Measurements from ENCODE around the gene CYP4A22. TPM values are rescaled to one million over a fixed set of nuclear protein-coding genes. Genes with fewer than 3 reads are reported as not detected.
A peak's percentile ranks its signal among the peaks of the same experiment; 100 is the strongest.

Gene CYP4A22
- total and polyA plus RNA-seq, 2 experiments from 2014 or later = not detected

- Mint-ChIP-seq H3K27me3 (ENCODE audit: insufficient read depth, low read depth, poor library complexity) (peaks cover 23% of the 10 kb centered on the region), H3K9me3 (peaks cover 12% of the 10 kb centered on the region; the same call in 2 of the 3 replicates), H3K4me1 (peaks cover 24% of the 10 kb centered on the region), H3K36me3 (ENCODE audit: low read depth) (no peaks in the 10 kb centered on the region; the same call in 2 of the 3 replicates), H3K27ac (no peak overlapping the region), H3K4me3 (0 out of 3 replicates have a peak overlapping the region, but pooled peaks have one; percentile 25)
- H3K79me2 ChIP-seq (replicated peaks; ENCODE audit: insufficient read depth) = no peaks in the 10 kb centered on the region
- no peaks in the 10 kb centered on the region for H3K36me3 ChIP-seq (ENCODE audit: insufficient read depth)
- no peaks in the 10 kb centered on the region for H3K9me2 ChIP-seq (ENCODE audit: insufficient read depth)
- no peak overlapping the region for H3K4me3 ChIP-seq
- peaks cover 15% of the 10 kb centered on the region for H3K27me3 ChIP-seq (ENCODE audit: insufficient read depth)
- DNase-seq (ENCODE audit: low spot score) (no peak), ATAC-seq (no peak)
- H3K4me1 ChIP-seq (ENCODE audit: insufficient read depth) = peaks cover 8% of the 10 kb centered on the region
- H2AFZ ChIP-seq = no peak overlapping the region
- no peak for TF ChIP-seq CREB1 (CRISPR knock-in tag; IDR thresholded peaks at IDR 0.05; ENCODE audit: low read depth)
- TF ChIP-seq, protein P1, sequence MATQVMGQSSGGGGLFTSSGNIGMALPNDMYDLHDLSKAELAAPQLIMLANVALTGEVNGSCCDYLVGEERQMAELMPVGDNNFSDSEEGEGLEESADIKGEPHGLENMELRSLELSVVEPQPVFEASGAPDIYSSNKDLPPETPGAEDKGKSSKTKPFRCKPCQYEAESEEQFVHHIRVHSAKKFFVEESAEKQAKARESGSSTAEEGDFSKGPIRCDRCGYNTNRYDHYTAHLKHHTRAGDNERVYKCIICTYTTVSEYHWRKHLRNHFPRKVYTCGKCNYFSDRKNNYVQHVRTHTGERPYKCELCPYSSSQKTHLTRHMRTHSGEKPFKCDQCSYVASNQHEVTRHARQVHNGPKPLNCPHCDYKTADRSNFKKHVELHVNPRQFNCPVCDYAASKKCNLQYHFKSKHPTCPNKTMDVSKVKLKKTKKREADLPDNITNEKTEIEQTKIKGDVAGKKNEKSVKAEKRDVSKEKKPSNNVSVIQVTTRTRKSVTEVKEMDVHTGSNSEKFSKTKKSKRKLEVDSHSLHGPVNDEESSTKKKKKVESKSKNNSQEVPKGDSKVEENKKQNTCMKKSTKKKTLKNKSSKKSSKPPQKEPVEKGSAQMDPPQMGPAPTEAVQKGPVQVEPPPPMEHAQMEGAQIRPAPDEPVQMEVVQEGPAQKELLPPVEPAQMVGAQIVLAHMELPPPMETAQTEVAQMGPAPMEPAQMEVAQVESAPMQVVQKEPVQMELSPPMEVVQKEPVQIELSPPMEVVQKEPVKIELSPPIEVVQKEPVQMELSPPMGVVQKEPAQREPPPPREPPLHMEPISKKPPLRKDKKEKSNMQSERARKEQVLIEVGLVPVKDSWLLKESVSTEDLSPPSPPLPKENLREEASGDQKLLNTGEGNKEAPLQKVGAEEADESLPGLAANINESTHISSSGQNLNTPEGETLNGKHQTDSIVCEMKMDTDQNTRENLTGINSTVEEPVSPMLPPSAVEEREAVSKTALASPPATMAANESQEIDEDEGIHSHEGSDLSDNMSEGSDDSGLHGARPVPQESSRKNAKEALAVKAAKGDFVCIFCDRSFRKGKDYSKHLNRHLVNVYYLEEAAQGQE (IDR thresholded peaks at IDR 0.05; ENCODE audit: unreplicated experiment) = no peak
- no peak for TF ChIP-seq POLR2AphosphoS5 (IDR thresholded peaks at IDR 0.05; ENCODE audit: low read depth)
- no peak for TF ChIP-seq EZH2phosphoT487 (IDR thresholded peaks at IDR 0.05; ENCODE audit: unreplicated experiment)
- TF ChIP-seq JUNB (IDR thresholded peaks at IDR 0.05; ENCODE audit: unreplicated experiment) = no peak
- TF ChIP-seq, protein P2, sequence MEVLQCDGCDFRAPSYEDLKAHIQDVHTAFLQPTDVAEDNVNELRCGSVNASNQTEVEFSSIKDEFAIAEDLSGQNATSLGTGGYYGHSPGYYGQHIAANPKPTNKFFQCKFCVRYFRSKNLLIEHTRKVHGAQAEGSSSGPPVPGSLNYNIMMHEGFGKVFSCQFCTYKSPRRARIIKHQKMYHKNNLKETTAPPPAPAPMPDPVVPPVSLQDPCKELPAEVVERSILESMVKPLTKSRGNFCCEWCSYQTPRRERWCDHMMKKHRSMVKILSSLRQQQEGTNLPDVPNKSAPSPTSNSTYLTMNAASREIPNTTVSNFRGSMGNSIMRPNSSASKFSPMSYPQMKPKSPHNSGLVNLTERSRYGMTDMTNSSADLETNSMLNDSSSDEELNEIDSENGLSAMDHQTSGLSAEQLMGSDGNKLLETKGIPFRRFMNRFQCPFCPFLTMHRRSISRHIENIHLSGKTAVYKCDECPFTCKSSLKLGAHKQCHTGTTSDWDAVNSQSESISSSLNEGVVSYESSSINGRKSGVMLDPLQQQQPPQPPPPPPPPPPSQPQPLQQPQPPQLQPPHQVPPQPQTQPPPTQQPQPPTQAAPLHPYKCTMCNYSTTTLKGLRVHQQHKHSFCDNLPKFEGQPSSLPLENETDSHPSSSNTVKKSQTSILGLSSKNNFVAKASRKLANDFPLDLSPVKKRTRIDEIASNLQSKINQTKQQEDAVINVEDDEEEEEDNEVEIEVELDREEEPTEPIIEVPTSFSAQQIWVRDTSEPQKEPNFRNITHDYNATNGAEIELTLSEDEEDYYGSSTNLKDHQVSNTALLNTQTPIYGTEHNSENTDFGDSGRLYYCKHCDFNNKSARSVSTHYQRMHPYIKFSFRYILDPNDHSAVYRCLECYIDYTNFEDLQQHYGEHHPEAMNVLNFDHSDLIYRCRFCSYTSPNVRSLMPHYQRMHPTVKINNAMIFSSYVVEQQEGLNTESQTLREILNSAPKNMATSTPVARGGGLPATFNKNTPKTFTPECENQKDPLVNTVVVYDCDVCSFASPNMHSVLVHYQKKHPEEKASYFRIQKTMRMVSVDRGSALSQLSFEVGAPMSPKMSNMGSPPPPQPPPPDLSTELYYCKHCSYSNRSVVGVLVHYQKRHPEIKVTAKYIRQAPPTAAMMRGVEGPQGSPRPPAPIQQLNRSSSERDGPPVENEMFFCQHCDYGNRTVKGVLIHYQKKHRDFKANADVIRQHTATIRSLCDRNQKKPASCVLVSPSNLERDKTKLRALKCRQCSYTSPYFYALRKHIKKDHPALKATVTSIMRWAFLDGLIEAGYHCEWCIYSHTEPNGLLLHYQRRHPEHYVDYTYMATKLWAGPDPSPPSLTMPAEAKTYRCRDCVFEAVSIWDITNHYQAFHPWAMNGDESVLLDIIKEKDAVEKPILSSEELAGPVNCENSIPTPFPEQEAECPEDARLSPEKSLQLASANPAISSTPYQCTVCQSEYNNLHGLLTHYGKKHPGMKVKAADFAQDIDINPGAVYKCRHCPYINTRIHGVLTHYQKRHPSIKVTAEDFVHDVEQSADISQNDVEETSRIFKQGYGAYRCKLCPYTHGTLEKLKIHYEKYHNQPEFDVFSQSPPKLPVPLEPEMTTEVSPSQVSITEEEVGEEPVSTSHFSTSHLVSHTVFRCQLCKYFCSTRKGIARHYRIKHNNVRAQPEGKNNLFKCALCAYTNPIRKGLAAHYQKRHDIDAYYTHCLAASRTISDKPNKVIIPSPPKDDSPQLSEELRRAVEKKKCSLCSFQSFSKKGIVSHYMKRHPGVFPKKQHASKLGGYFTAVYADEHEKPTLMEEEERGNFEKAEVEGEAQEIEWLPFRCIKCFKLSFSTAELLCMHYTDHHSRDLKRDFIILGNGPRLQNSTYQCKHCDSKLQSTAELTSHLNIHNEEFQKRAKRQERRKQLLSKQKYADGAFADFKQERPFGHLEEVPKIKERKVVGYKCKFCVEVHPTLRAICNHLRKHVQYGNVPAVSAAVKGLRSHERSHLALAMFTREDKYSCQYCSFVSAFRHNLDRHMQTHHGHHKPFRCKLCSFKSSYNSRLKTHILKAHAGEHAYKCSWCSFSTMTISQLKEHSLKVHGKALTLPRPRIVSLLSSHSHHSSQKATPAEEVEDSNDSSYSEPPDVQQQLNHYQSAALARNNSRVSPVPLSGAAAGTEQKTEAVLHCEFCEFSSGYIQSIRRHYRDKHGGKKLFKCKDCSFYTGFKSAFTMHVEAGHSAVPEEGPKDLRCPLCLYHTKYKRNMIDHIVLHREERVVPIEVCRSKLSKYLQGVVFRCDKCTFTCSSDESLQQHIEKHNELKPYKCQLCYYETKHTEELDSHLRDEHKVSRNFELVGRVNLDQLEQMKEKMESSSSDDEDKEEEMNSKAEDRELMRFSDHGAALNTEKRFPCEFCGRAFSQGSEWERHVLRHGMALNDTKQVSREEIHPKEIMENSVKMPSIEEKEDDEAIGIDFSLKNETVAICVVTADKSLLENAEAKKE (CRISPR knock-in tag; IDR thresholded peaks at IDR 0.05) = no peak
- TF ChIP-seq, protein P3, sequence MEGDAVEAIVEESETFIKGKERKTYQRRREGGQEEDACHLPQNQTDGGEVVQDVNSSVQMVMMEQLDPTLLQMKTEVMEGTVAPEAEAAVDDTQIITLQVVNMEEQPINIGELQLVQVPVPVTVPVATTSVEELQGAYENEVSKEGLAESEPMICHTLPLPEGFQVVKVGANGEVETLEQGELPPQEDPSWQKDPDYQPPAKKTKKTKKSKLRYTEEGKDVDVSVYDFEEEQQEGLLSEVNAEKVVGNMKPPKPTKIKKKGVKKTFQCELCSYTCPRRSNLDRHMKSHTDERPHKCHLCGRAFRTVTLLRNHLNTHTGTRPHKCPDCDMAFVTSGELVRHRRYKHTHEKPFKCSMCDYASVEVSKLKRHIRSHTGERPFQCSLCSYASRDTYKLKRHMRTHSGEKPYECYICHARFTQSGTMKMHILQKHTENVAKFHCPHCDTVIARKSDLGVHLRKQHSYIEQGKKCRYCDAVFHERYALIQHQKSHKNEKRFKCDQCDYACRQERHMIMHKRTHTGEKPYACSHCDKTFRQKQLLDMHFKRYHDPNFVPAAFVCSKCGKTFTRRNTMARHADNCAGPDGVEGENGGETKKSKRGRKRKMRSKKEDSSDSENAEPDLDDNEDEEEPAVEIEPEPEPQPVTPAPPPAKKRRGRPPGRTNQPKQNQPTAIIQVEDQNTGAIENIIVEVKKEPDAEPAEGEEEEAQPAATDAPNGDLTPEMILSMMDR (conservative IDR thresholded peaks at IDR 0.05; ENCODE audit: low read depth in 2 of 2) = no peak
- no peak for TF ChIP-seq ZNF331 (CRISPR knock-in tag; IDR thresholded peaks at IDR 0.05; ENCODE audit: low read depth)
- TF ChIP-seq ZNF114 (CRISPR knock-in tag; IDR thresholded peaks at IDR 0.05) = no peak
- TF ChIP-seq STAT1 (IDR thresholded peaks at IDR 0.05; ENCODE audit: unreplicated experiment) = no peak
- no peak for TF ChIP-seq ETS1 (IDR thresholded peaks at IDR 0.05)
- no peaks in the 10 kb centered on the region for H4K20me1 ChIP-seq (replicated peaks; ENCODE audit: insufficient read depth)
- no peaks in the 10 kb centered on the region for H3F3A ChIP-seq (replicated peaks; ENCODE audit: low read depth)
- H3K4me2 ChIP-seq = peak overlapping the region; percentile 87; the same call in 1 of the 2 replicates
- no peak overlapping the region for H3K27ac ChIP-seq (ENCODE audit: low read depth)
These were observed 42.8 kb downstream of the CYP4A22 start for GRCh38 chr1:47179988-47180563.
